Stimulated activated CD8-positive, alpha-beta memory T cell treated with anti-CD3 and anti-CD28 coated beads, Interleukin-2, amount 100 ng/mL, for 48 hours (primary cell): ENCODE measurements around the gene H6PD.
"Not testable (repeated sequence)": the region's sequence is repeated elsewhere in the genome, so short reads cannot be mapped to it uniquely, and the experiment has no call there.

ENCODE experiments used
- DNase-seq, 2 donors: peaks; one replicate each; pipeline ENCODE4 v3.0.0-alpha.2; 2020; ENCODE audit warnings: low read depth in 2 of 2

The H6PD gene

DNA sequence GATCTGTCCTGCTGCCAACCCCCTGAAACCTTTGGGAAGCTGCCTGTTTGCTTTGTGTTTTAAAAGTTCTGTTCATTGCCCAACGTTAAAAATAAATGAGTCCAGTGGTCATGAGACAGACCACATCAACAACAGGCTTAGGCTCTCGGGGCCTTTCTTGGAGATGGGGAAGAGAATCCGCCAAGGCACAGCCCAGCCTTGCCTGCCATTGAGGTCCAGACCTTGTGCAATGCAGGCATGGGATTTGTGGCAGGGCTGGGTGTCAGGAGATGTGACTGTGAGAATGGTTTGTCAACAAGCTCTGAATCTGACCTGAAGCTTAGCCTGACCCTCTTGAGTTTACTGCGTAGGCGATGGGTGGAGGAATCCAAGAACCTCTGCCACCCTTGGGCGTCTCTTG lies 62.3 kb downstream of the H6PD start:
- DNase-seq, result no peak

DNA sequence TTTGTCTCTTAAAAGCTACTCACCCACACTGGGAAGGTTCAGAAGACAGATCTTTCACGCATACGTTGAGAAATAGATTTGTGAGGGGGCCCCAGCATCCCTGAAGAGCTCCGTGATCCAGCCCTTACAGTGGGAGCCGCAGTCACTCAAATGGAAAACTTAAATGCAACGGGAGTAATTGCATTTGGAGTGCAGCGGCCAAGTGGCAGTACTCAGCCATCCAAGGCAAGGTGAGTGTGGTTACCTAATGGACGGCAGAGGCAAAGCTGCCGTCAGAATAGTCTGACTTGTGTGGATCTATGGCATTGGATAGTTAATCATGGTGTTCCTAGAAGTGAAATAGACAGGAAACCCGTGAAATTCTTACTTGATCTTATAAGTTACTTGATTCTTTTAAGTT lies 63.3 kb downstream of the H6PD start:
- DNase-seq, result no peak

DNA sequence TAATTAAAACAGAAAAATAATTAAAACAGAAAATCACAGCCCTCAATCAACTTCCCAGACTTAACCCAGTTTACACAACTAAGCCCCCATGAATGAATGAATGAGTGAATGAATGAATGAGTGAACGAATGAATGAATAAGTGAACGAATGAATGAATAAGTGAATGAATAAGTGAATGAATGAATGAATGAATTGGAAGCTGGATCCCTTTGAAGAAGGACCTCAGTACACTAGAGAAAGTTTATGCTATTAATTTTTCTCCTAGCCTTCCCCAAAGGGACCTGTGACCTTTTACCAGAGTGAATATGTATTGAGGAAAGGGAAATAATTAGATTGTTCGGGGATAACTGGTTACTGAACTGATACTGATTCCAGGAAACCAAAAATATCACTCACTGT lies 63.7 kb downstream of the H6PD start:
- DNase-seq, result no peak

DNA sequence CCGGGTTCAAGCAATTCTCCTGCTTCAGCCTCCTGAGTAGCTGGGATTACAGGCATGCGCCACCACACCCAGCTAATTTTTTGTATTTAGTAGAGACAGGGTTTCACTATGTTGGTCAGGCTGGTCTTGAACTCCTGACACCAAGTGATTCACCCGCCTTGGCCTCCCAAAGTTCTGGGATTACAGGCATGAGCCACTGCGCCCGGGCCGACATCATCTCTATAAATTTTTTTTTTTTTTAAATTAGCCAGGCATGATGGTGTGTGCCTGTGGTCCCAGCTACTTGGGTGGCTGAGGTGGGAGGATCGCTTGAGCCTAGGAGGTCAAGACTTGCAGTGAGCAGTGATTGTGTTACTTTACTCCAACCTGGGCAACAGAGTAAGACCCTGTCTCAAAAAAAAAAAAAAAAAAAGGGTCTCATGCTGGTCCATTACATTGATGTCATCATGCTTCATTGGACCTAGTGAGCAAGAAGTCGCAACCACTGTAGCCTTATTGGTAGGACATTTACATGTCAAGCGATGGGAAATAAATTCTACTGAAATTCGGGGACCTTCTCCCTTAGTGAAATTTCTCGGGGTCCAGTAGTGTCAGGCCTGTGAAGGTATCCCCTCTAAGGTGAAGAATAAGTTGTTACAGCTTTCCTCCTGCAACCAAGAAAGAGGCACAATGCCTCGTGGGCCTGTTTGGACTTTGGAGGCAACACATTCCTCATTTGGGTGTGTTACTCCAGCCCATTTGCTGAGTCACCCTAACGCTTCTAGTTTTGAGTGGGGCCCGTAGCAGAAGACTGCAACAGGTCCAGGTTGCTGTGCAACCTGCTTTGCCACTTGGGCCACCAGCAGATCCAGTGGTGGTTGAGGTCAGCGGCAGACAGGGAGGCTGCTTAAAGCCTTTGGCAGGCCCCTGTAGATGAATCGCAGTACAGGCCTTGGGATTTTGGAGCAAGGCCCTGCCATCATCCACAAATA lies 65.3 kb downstream of the H6PD start:
- not testable (repeated sequence) for DNase-seq

DNA sequence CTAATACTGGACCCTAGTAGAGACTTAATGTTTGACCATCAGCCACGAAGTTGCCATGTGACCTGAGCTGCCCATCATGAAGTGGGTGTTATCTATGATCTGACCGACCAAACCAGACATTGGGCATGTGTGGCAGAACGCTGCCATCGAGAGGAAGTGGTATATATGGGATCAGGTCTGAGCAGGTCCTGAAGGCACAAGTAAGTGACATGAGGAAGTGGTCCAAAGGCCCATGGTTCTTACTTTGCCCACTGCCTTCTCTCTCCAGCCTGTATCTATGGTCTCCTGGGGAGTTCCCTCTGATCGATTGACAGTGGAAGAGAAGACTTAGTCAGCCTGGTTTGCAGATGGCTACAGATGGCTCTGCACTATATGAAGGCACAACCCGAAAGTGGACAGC lies 66.0 kb downstream of the H6PD start:
- no peak for DNase-seq

DNA sequence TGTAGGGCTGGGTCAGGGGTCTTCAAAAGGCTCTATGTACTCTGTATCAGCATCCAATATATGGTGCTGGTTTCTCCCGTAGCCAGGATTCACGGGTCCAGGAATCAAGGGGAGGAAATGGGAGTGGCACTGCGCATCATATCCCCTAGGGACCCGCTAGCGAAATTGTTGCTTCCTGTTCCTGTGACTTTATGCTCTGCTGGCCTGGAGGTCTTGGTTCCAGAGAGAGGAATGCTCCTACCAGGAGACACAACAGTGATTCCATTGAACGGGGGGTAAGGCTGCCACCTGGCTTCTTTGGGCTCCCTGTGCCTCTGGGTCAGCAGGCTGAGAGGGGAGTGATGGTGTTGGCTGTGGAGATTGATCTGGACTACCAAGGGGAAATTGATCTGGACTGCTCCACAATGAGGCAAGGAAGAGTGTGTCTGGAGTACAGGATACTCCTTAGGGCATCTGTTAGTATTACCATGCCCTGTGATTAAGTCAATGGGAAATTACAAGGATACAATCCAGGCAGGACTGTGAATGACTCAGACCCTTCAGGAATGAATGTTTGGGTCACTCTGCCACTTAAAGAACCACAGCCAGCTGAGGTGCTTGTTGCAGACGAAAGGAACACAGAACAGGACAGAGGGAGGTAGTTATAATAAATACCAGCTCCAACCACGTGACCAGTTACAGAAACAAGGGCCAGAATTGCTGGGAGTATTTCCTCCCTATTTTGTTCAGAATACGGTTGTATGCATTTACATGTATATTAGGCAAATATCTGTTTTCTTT lies 68.4 kb downstream of the H6PD start:
- DNase-seq, result no peak

DNA sequence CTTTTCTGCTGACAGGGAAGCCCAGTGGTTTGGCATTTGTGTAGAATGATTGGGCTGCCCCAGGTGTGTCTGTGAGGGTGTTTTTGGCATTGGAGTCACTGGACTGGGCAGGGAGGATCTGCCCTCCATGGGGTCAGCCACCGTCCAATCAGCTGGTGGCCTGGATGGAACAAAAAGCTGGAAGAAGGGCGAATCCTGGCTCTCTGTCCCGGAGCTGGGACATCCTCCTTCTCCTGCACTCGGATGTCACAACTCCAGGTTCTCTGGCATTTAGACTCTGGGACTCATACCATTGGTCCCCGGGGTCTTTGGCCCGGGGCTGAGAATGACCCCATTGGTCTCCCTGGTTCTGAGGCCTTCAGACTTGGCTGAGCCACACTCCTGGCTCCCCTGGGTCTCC lies 69.3 kb downstream of the H6PD start:
- DNase-seq, result no peak

DNA sequence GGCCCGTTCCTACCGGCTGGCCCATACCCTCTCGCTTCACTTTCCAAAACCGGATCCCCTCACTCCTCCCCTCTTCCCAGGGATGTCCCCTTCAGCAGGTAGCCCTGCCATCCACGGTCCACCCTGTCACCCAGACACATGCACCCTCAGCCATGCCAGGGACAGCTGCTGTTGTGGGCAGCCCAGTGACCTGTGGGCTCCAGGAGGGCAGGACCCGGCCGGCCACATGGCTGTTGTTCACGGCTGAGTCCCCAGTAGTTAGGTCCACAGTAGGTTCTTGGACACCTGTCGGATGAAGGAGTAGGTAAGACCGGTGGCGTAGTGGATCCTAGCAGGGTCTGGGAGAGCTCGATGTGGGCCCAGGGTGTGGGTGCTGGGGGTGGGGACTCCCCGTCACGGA lies 70.6 kb downstream of the H6PD start:
- no peak for DNase-seq

DNA sequence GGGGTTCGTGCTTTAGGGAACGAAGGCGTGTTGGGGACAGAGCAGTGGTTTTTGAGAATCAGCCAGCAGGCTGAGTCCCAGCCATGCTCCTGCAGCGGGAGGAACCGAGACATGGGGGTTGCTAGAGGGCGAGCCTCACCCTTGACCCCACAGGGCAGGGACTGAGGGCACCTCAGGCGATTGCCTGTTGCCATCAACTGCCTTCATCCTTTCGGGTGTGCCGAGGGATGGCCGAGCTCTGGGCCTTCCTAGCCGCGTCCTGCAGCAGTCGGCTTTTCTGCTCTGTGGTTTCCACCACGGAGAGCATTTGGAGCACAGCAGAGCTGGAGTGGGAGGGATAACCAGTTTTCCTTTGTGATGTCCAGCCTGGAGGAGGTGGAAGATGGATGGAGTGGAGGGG lies 71.4 kb downstream of the H6PD start:
- DNase-seq, result no peak

DNA sequence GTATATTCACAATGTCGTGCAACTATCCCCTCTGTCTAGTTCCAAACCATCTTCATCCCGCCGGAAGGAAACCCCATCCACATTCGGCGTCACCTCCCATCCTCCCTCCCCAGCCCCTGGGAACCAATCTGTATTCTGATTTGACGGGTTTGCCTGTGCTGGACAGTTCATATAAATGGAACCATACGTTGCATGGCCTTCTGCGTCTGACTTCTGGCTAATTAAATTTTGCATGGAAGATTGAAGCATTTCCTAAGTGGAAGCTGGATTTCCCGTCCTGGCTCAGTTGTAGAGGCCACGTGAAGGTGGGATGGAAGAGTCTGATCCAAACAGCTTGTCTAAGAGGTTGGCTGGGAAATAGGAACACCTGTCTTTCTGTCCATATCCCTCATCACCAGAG lies 72.7 kb downstream of the H6PD start:
- DNase-seq, result no peak

DNA sequence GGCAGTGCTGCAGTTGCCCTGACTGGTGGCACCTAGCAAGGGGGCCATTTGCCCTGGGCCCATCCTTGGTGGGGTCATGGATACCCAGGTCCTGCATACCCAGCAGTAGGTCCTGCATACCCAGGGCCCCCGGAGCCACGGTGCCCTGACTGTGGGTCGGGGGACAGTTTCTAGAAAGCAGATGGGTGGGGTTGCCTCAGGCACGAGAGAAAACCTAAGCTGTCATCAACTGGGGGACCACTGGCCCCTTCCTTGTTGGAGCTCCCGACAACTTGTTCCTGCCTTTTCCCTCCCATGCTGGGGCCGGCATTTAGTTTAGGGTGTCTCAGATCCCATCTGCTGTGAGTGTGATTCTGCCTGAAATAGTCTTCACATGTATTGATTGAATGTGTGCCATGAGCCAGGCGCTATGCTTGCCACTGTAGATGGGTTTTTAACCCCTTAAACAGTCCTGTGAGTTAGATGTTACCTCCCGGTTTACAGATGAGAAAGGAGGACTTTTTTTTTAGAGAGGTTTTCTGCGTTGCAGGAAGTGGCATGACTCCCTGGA lies 73.7 kb downstream of the H6PD start:
- no peak for DNase-seq

DNA sequence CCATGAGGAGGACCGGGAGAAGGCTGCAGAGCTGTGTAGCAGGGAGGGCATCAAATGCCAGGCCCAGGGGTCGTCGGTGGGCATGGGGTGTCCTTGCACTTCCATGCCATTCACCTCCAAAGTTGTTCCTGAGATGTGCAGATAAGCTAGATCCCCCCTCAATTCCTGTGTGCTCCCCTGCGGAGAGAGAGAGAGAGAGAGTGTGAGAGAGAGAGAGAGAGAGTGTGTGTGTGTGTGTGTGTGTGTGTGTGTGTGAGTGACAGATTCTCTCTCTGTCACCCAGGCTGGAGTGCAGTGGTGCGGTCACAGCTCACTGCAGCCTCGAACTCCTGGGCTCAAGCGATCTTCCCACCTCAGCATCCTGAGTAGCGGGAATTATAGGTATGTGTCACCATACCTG lies 74.5 kb downstream of the H6PD start:
- DNase-seq, result no peak

DNA sequence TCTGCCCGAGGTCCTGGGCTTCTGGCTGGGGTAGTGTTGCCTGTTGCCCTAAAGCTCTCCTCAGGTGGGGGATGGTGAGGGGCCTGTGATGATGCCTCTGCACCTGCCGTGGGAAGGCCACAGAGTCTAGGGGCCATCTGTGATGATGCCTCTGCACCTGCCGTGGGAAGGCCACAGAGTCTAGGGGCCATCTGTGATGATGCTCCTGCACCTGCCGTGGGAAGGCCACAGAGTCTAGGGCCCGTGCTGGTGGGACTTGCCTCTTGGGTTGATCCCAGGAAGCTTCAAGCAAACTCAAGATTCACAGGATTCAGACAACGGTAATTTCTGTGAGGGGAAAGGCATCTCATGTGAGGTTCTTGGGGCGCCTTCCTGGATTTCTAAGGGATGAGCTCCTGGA lies 75.4 kb downstream of the H6PD start:
- DNase-seq, result no peak

DNA sequence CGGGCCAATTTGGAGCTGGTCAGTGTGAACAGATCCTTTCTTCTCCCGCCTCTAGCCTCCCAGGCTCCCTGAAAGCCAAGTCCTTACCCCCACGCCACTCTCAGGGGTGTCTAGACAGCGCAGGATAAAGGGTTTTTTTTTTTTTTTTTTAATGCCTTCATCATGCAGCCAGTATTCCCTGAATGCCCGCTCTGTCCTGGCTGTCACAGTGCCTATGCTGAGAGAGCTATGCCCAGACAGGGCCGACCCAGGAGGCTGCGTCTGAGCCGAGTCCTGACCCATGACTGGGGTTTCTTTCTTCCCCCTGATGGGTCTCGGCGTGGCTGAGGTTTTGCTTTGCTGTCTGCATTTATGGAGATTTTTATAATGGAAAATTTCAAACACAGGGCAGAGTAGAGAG lies 76.5 kb downstream of the H6PD start:
- no peak for DNase-seq

DNA sequence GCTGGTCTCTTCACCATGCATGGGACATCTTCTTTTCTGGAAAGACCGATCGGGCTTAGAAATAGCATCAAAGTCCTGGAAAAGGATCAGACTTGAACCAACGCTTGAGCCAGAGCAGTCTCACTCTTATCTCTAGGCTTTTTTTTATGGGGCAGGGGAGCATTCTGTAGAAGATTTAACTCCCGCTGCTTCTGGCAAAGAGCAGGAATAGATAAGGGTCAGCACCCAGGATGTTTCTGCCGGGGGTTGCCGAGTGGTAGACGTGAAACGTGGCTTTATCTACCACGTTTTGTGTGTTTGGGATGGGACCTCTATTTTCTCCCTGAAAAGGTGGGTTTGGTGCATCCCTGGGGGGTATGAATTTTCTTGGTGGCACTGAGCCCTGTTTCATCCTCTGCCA lies 76.9 kb downstream of the H6PD start:
- DNase-seq, result no peak

DNA sequence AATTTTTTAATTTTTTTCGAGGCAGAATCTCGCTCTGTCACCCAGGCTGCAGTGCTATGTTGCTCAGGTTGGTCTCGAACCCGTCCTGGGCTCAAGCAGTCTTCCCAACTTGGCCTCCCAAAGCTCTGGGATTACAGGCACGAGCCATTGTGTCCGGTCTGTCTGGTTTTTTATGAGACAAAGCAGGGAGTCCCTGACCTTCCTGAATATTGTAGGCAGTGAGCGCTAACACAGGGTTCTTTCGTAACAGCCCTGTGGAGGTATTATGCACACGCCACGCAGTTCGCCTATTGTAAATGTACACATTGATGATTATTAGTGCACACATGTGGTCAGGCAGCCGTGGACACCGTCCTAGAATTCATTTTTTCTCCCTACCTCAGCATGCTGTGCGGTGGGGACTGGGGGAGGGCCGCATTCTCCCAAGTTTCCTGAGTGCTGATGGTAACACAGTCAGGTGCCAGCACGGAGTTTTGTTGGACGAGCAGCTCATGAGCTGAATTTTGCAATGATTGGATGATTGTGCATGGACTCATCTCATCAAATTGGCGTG lies 77.7 kb downstream of the H6PD start:
- DNase-seq, result no peak

DNA sequence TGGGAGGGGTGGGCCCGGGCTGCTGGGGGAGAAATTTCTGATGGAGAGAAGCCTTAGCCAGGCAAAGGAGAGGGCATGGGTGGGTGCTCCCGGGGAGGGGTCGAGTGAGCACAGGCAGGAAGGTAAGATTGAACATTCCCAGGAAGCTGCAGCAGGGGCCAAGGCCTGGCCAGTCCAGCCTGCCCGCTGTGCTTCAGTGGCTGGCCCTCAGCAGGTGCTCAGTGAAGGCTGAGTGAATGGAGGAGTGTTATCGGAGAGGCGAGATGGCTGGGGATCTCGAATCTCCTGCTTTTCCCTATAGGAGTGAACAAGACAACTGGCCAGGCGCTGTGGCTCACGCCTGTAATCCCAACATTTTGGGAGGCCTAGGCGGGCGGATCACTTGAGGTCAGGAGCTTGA lies 79.0 kb downstream of the H6PD start:
- no peak for DNase-seq

DNA sequence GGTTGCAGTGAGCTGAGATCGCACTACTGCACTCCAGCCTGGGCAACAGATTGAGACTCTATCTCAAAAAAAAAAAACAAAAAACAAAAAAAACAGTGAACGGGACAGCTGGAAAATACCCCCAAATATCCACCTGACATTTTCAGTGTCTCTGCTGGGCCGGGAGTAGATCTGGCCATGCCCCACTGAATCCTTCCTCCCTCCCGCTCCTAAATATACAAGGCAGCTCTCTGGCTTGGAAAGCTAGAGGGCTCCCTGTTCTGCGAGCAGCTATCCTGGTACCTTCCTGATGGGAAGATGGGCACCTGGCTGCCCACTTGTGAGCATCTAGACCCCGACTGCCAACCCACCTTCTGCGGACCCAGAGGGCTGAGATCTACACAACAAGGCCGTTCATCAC lies 79.5 kb downstream of the H6PD start:
- no peak for DNase-seq

DNA sequence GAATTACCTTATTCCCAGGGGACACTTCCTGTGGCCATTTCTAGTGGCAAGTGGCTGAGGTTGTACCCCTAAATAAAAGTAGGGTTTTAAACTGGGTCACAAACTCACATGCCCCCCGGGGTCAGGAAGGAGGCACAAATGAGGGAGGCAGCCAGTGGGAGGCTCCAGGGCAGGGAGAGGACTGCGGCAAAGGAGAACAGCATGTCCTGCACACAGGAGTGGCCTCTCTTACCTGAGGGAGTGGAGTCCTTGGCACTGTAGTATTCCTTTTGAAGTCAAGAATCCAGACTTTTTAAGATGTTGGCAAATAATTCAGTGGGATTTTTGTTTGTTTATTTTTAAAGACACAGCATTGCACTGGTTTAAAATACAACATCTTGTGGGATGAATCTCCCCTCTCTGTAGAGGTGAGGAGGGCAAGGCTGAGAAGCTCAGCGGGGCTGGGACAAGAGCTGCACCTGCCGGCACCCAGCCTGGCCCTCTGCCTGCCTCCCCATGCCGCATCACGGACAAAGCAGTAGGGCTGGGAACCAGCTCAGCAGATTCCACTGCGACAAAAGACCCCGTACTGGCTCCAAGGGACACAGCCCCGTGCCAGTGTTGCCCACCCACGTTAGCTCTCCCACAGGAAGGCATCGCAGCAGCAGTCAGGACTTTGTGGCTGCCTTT lies 80.3 kb downstream of the H6PD start:
- no peak for DNase-seq

DNA sequence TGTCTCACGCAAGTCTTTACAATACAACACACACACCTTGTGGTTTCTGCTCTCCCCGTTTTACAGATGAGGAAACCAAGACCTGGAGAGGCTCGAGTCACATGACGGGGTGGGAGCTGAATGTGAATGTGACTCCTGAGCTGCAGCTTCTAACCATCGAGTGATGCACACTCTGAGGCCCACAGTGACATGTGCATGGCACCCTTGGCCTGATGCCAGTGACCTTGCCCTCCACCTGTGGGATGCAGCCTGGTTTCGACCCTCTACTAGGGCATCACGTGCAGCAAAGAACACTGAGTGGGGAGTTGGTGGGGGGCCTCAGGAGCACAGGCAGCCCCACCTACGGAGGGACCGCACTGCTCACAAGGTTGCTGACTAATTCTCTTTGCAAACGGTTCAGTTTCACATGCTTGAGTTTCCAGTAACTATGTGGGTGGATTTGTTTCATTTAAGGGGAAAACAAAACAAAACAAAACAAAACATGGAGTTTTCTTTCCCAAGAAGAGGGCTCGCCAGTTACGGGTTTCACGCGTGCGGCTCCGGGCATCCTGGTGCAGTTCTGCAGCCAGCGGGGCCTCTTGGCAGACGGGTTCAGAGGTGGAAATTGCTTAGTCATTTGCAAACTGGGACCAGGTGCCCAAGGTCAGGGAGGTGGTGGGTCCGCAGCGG lies 81.0 kb downstream of the H6PD start:
- DNase-seq, result peak in 1 of 2 donors; percentile 69

DNA sequence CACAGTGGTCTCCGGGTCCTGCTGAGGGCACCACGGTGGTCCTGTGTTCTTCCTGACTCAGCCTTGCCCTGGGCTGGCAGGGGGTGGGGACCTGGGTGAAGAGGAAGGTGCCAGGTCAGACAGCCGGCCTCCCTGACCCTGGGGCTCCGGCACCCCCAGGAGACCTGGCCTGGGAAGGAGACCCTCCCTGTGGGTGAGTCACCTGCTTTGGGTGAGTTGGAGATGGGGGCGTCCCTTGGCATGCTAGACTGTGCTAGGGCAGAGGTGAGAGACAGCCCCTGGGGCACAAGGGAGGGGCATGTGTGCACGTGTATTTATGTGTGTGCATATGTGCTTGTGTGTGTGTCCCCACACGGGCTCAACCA lies 81.5 kb downstream of the H6PD start:
- peak in 1 of 2 donors; percentile 18 for DNase-seq
